SK-N-SH (cell line): ENCODE results near the gene ARHGEF11. TPM values are rescaled to one million over a fixed set of nuclear protein-coding genes. Genes with fewer than 3 reads are reported as not detected.

Experiments
- CTCF ChIA-PET: fragments of 300-600, 350-600 bp; formaldehyde crosslinking; extraction: SDS; loops from one replicate; lab custom pipeline; 2021; lab: Yijun Ruan, JAX
- POLR2A ChIA-PET: fragments of 350-600 bp; sonication (Branson Sonifier 250); formaldehyde crosslinking; extraction: SDS; loops from one replicate; lab custom pipeline; 2020; ENCODE audit warnings: antibody characterized with exemption, inconsistent platforms; lab: Yijun Ruan, JAX
- DNase-seq: peaks from one replicate; pipeline ENCODE4 v3.0.0; 2012
- H2AFZ ChIP-seq: fragments of 200-600 bp; sonication (generic); 2 replicates; pipeline ENCODE4 v1.8.1; 2016; ENCODE audit warnings: antibody characterized with exemption, mild to moderate bottlenecking, low read depth
- H3F3A ChIP-seq: fragments of 200-600 bp; sonication (generic); replicated peaks from 2 replicates; pipeline ENCODE3; 2016; ENCODE audit warnings: antibody characterized with exemption, mild to moderate bottlenecking; ENCODE audit not compliant: insufficient read depth
- H3K27ac ChIP-seq, 2 experiments: fragments of 200-500 bp in 1 of 2; fragments of 200-600 bp in 1 of 2; sonication (Bioruptor generic) in 1 of 2; sonication (generic), shearing (Covaris generic) in 1 of 2; 2 replicates each; pipeline versions ENCODE4 v1.5.1 to v1.6.1; 2014 to 2016; ENCODE audit warnings: low read depth in 2 of 2, inconsistent platforms in 1 of 2, low read length in 1 of 2, mild to moderate bottlenecking in 1 of 2, mixed read lengths in 1 of 2
- H3K27me3 ChIP-seq: fragments of 200-600 bp; sonication (generic), shearing (Covaris generic); 2 replicates; pipeline ENCODE4 v1.6.1; 2016; ENCODE audit warnings: mixed run types; ENCODE audit not compliant: insufficient read depth
- H3K36me3 ChIP-seq, 2 experiments: fragments of 200-500 bp in 1 of 2; fragments of 200-600 bp in 1 of 2; sonication (Bioruptor generic) in 1 of 2; sonication (generic) in 1 of 2; replicated peaks in 1 of 2; 2 replicates each; pipeline versions ENCODE3 to v1.5.1; 2014 to 2016; ENCODE audit warnings: low read length in 1 of 2, mild to moderate bottlenecking in 1 of 2; ENCODE audit not compliant: insufficient read depth in 2 of 2, control insufficient read depth in 1 of 2
- H3K4me1 ChIP-seq, 2 experiments: fragments of 200-500 bp in 1 of 2; fragments of 200-600 bp in 1 of 2; sonication (Bioruptor generic) in 1 of 2; sonication (generic), shearing (Covaris generic) in 1 of 2; 2 replicates each; pipeline versions ENCODE4 v1.5.1 to v1.6.1; 2014 to 2016; ENCODE audit warnings: low read depth in 1 of 2, low read length in 1 of 2, mixed run types in 1 of 2; ENCODE audit not compliant: insufficient read depth in 2 of 2, control insufficient read depth in 1 of 2
- H3K4me2 ChIP-seq: fragments of 200-600 bp; sonication (generic), shearing (Covaris generic); 2 replicates; pipeline ENCODE4 v1.6.1; 2017; ENCODE audit warnings: mixed run types
- H3K4me3 ChIP-seq, 2 experiments: fragments of 200-500 bp in 1 of 2; fragments of 200-600 bp in 1 of 2; sonication (Bioruptor generic) in 1 of 2; sonication (generic), shearing (Covaris generic) in 1 of 2; 2 replicates each; pipeline versions ENCODE4 v1.5.1 to v1.8.1; 2014 to 2016; ENCODE audit warnings: low read depth in 2 of 2, inconsistent platforms in 1 of 2, low read length in 1 of 2, mild to moderate bottlenecking in 1 of 2, mixed read lengths in 1 of 2, moderate library complexity in 1 of 2
- H3K79me2 ChIP-seq: fragments of 200-600 bp; sonication (generic); 2 replicates; pipeline ENCODE4 v1.8.1; 2017; ENCODE audit warnings: mild to moderate bottlenecking; ENCODE audit not compliant: insufficient read depth
- H3K9ac ChIP-seq: fragments of 200-600 bp; sonication (generic); 2 replicates; pipeline ENCODE4 v1.6.1; 2017; ENCODE audit warnings: mixed run types
- H3K9me2 ChIP-seq: fragments of 200-600 bp; sonication (generic); 2 replicates; pipeline ENCODE4 v1.6.1; 2017; ENCODE audit warnings: mixed run types
- H3K9me3 ChIP-seq: fragments of 200-600 bp; sonication (generic); 2 replicates; pipeline ENCODE4 v1.6.1; 2017; ENCODE audit warnings: mixed run types, mild to moderate bottlenecking, moderate library complexity
- H4K20me1 ChIP-seq: fragments of 200-600 bp; sonication (generic); 2 replicates; pipeline ENCODE4 v1.6.1; 2017; ENCODE audit warnings: mild to moderate bottlenecking, mixed run types; ENCODE audit not compliant: insufficient read depth
- CTCF ChIP-seq: fragments of 200-600 bp; sonication (generic); IDR thresholded peaks from 2 replicates; pipeline ENCODE4 v1.6.1; 2017; ENCODE audit warnings: antibody characterized with exemption, mild to moderate bottlenecking, moderate library complexity
- EP300 ChIP-seq, 2 experiments: IDR thresholded peaks; 2 replicates each; pipeline versions ENCODE4 v1.4.0 to v1.6.1; 2012; ENCODE audit warnings: borderline replicate concordance in 1 of 2, low read depth in 1 of 2, low read length in 1 of 2
- JUND ChIP-seq: IDR thresholded peaks from 2 replicates; pipeline ENCODE4 v1.4.0; 2012
- MEF2A ChIP-seq: IDR thresholded peaks from 2 replicates; pipeline ENCODE4 v1.4.0; 2012; ENCODE audit warnings: low read depth, borderline replicate concordance
- NFIC ChIP-seq: IDR thresholded peaks from 2 replicates; pipeline ENCODE4 v1.4.0; 2012; ENCODE audit warnings: borderline replicate concordance
- NRF1 ChIP-seq: IDR thresholded peaks from 2 replicates; pipeline ENCODE4 v1.6.1; 2012; ENCODE audit warnings: low read depth, mild to moderate bottlenecking, low read length
- RCOR1 ChIP-seq: fragments of 150-350 bp; IDR thresholded peaks from 2 replicates; pipeline ENCODE4 v1.6.1; 2017; ENCODE audit warnings: antibody characterized with exemption, low read length
- REST ChIP-seq: IDR thresholded peaks from 2 replicates; pipeline ENCODE4 v1.6.1; 2012; ENCODE audit warnings: mild to moderate bottlenecking, low read depth, low read length, moderate library complexity
- WGBS: methylation state at CpG from one replicate; pipeline ENCODE4 v1.1.6; 2017; ENCODE audit warnings: low lambda C conversion rate; 5-methylcytosine and 5-hydroxymethylcytosine counted together
- polyA plus RNA-seq, 3 experiments: library from polyadenylated mRNA; depleted of rRNA; stranded (reverse); fragments of >200 nt; gene quantifications; 2 replicates each; pipeline ENCODE4 v1.2.3, GENCODE V29; 2012
- TF ChIP-seq, protein P1 (sequence below): fragments of 150-350 bp; IDR thresholded peaks from 2 replicates; pipeline ENCODE4 v1.6.1; 2017; ENCODE audit warnings: antibody characterized with exemption, low read length, low read depth, borderline replicate concordance
- TF ChIP-seq, protein P2 (sequence below): IDR thresholded peaks from 2 replicates; pipeline ENCODE4 v1.4.0; 2012; ENCODE audit warnings: low read depth

The ARHGEF11 gene
- polyA plus RNA-seq, 1 of the 3 experiments (the other 2 are of a cell fraction): 19.0 TPM

GRCh38 chr1:157087030-157087429 is 41.5 kb upstream of the ARHGEF11 start:
- no peak overlapping the region for H3K4me2 ChIP-seq
- POLR2A ChIA-PET: no interaction called here
- TF ChIP-seq CTCF: no peak
- no peak for TF ChIP-seq NRF1
- TF ChIP-seq EP300 (IDR thresholded peaks at IDR 0.05; ENCODE audit: borderline replicate concordance in 1 of 2, low read depth in 1 of 2, low read length in 1 of 2): no peak
- TF ChIP-seq RCOR1: no peak
- no peak for TF ChIP-seq JUND
- TF ChIP-seq, protein P1, sequence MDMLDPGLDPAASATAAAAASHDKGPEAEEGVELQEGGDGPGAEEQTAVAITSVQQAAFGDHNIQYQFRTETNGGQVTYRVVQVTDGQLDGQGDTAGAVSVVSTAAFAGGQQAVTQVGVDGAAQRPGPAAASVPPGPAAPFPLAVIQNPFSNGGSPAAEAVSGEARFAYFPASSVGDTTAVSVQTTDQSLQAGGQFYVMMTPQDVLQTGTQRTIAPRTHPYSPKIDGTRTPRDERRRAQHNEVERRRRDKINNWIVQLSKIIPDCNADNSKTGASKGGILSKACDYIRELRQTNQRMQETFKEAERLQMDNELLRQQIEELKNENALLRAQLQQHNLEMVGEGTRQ: no peak
- TF ChIP-seq REST: no peak
- no peak for TF ChIP-seq NFIC
- TF ChIP-seq, protein P2, sequence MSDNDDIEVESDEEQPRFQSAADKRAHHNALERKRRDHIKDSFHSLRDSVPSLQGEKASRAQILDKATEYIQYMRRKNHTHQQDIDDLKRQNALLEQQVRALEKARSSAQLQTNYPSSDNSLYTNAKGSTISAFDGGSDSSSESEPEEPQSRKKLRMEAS: no peak

DNA sequence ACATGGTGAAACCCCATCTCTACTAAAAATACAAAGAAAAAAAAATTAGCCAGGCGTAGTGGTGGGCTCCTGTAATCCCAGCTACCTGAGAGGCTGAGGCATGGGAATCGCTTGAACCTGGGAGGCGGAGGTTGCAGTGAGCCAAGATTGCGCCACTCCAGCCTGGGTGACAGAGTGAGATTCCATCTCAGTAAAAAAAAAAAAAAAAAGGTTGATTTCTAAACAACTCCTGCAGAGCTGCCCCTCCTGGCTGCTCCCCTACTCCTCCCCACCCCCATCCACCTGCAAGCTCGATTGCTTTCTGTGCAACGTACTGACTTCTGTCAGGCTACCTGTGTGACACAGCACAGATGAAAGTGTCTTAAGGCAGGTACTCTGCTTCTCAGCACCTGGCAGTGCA is 40.8 kb upstream of the ARHGEF11 start:
- Histone ChIP-seq H4K20me1 (no peaks in the 10 kb centered on the region), H3K36me3 (no peaks in the 10 kb centered on the region), H3K4me2 (no peak overlapping the region), H3K9me2 (no peaks in the 10 kb centered on the region), H3K27ac (no peak overlapping the region), H3F3A (no peaks in the 10 kb centered on the region), H3K27me3 (no peaks in the 10 kb centered on the region), H3K79me2 (no peaks in the 10 kb centered on the region), H3K9ac (no peak overlapping the region), H3K4me1 (peaks cover 6 to 7% of the 10 kb centered on the region in 2 experiments; a peak in 2 of 4 replicates), H2AFZ (no peak overlapping the region), H3K4me3 (no peak overlapping the region), H3K9me3 (no peaks in the 10 kb centered on the region)
- no peak for DNase-seq
- POLR2A ChIA-PET: no interaction called here
- TF ChIP-seq CTCF (no peak), MEF2A (no peak)
- 76% methylated on average over 6 of the region's 6 CpGs for WGBS
- CTCF ChIA-PET: interaction anchor here (1.0 to 13.6 kb wide), 3 partner anchors 9 to 78 kb away, joined by 3 to 586 read pairs (median 5); no protein-coding TSS in a partner anchor

More at GRCh38 chr1:157087030-157087429, 41.5 kb upstream of the ARHGEF11 start:
- H3K4me3 ChIP-seq: no peak overlapping the region
- H3K9me3 ChIP-seq: no peaks in the 10 kb centered on the region
- DNase-seq: no peak
- no peak overlapping the region for H2AFZ ChIP-seq
- no peak overlapping the region for H3K27ac ChIP-seq
- CTCF ChIA-PET: interaction anchor here (1.3 to 13.6 kb wide), 3 partner anchors 28 to 77 kb away, joined by 3 to 586 read pairs (median 4); no protein-coding TSS in a partner anchor
- peaks cover 6 to 7% of the 10 kb centered on the region in 2 experiments; a peak in 2 of 4 replicates for H3K4me1 ChIP-seq
- no peak overlapping the region for H3K9ac ChIP-seq
- H3K9me2 ChIP-seq: no peaks in the 10 kb centered on the region
- H3F3A ChIP-seq: no peaks in the 10 kb centered on the region
- H3K36me3 ChIP-seq: no peaks in the 10 kb centered on the region
- WGBS: 71% methylated on average over 5 of the region's 5 CpGs
- no peaks in the 10 kb centered on the region for H3K79me2 ChIP-seq
- H4K20me1 ChIP-seq: no peaks in the 10 kb centered on the region
- no peaks in the 10 kb centered on the region for H3K27me3 ChIP-seq
